ENCODE data around the gene ROGDI. TPM values are rescaled to one million over a fixed set of nuclear protein-coding genes. Genes with fewer than 3 reads are reported as not detected.

The ROGDI gene
- total RNA-seq, 2 experiments from 2014 or later, result 6.3 to 7.6 TPM

GRCh38 chr16:4814046-4814445 lies 11.6 kb upstream of the ROGDI start:
- H3K4me3 ChIP-seq (ENCODE audit: low read depth, low read length, poor library complexity, severe bottlenecking), result no peak overlapping the region
- POLR2A ChIA-PET, result interaction anchor here (0.7 kb wide), 1 partner anchor 28 kb away, joined by 3 read pairs; no protein-coding TSS in a partner anchor

GRCh38 chr16:4813251-4814003 lies 11.0 kb upstream of the ROGDI start:
- H3K36me3 ChIP-seq (ENCODE audit: insufficient read depth, low read length), result peaks cover 85% of the 10 kb centered on the region

More at GRCh38 chr16:4814046-4814445, 11.6 kb upstream of the ROGDI start:
- Histone ChIP-seq H3K36me3 (ENCODE audit: insufficient read depth, low read length) (peaks cover 85% of the 10 kb centered on the region), H3K79me2 (ENCODE audit: insufficient read depth, low read depth, low read length) (no peaks in the 10 kb centered on the region), H2AFZ (ENCODE audit: low read length) (no peak overlapping the region), H3K27ac (ENCODE audit: low read depth, low read length, poor library complexity, severe bottlenecking) (no peak overlapping the region), H3K9me2 (ENCODE audit: insufficient read depth, low read length) (no peaks in the 10 kb centered on the region), H3K4me1 (ENCODE audit: insufficient read depth, low read length, poor library complexity, severe bottlenecking) (no peaks in the 10 kb centered on the region), H4K20me1 (ENCODE audit: insufficient read depth, low read length) (no peaks in the 10 kb centered on the region), H3K4me2 (ENCODE audit: low read length) (no peak overlapping the region), H3K9me3 (ENCODE audit: low read length) (no peaks in the 10 kb centered on the region)
- no peak for DNase-seq (ENCODE audit: low spot score)
- no TSS peak for BruUV-seq (replicated peaks)
- TF ChIP-seq EZH2phosphoT487 (IDR thresholded peaks at IDR 0.05; ENCODE audit: borderline replicate concordance, low read depth, low read length) (no peak), CTCF (conservative IDR thresholded peaks at IDR 0.05; ENCODE audit: low read length) (no peak)
- intact Hi-C loops (cut with micrococcal nuclease; ENCODE audit: unreplicated experiment), result no loop called here
- CTCF ChIA-PET (ENCODE audit: unreplicated experiment), result no interaction called here

More at GRCh38 chr16:4813251-4814003, 11.0 kb upstream of the ROGDI start:
- TF ChIP-seq CTCF (conservative IDR thresholded peaks at IDR 0.05; ENCODE audit: low read length), result no peak
- TF ChIP-seq EZH2phosphoT487 (IDR thresholded peaks at IDR 0.05; ENCODE audit: borderline replicate concordance, low read depth, low read length), result no peak
- Histone ChIP-seq H2AFZ (ENCODE audit: low read length) (no peak overlapping the region), H3K79me2 (ENCODE audit: insufficient read depth, low read depth, low read length) (no peaks in the 10 kb centered on the region), H3K27ac (ENCODE audit: low read depth, low read length, poor library complexity, severe bottlenecking) (no peak overlapping the region), H3K4me1 (ENCODE audit: insufficient read depth, low read length, poor library complexity, severe bottlenecking) (no peaks in the 10 kb centered on the region), H3K9me3 (ENCODE audit: low read length) (no peaks in the 10 kb centered on the region), H4K20me1 (ENCODE audit: insufficient read depth, low read length) (no peaks in the 10 kb centered on the region), H3K4me2 (ENCODE audit: low read length) (no peak overlapping the region), H3K4me3 (ENCODE audit: low read depth, low read length, poor library complexity, severe bottlenecking) (no peak overlapping the region), H3K9me2 (ENCODE audit: insufficient read depth, low read length) (no peaks in the 10 kb centered on the region)
- BruUV-seq (replicated peaks), result no TSS peak
- intact Hi-C loops (cut with micrococcal nuclease; ENCODE audit: unreplicated experiment), result no loop called here
- no peak for DNase-seq (ENCODE audit: low spot score)
- POLR2A ChIA-PET, result interaction anchor here (0.7 kb wide), 2 partner anchors 27 to 66 kb away, joined by 3 read pairs; no protein-coding TSS in a partner anchor
- CTCF ChIA-PET (ENCODE audit: unreplicated experiment), result no interaction called here

Measured in OCI-LY7 (cell line).